Inferior parietal cortex (tissue), 1 donor: ENCODE measurements around the gene OR51E1.

Experiments
- DNase-seq: peaks from one replicate; pipeline ENCODE4 v3.0.0-alpha.2; 2016; ENCODE audit errors: extremely low spot score

OR51E1 gene

DNA sequence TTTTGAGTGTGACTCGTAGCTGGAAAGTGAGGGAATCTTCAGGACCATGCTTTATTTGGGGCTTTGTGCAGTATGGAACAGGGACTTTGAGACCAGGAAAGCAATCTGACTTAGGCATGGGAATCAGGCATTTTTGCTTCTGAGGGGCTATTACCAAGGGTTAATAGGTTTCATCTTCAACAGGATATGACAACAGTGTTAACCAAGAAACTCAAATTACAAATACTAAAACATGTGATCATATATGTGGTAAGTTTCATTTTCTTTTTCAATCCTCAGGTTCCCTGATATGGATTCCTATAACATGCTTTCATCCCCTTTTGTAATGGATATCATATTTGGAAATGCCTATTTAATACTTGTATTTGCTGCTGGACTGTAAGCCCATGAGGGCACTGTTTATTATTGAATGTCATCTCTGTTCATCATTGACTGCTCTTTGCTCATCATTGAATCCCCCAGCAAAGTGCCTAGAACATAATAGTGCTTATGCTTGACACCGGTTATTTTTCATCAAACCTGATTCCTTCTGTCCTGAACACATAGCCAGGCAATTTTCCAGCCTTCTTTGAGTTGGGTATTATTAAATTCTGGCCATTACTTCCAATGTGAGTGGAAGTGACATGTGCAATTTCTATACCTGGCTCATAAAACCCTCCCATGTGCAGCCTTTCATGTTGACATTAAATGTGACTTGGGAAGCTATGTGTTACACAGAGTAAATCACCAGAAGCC lies 11.0 kb downstream of the OR51E1 start:
- no peak for DNase-seq

GRCh38 chr11:4658629-4659445 lies 15.1 kb downstream of the OR51E1 start:
- no peak for DNase-seq

DNA sequence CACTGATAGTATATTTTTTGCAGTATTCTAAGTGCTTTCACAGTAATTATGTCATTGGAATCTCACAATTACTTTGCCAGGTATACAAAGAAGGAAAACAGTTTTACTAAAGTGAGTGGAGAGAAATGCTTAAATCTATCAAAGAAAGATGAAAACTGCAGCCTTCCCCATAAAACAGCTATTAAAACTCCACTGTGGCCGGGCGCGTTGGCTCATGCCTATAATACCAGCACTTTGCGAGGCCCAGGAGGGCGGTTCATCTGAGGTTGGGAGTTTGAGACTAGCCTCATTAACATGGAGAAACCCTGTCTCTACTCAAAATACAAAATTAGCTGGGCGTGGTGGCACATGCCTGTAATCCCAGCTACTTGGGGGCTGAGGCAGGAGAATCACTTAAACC lies 19.1 kb downstream of the OR51E1 start:
- DNase-seq: no peak

GRCh38 chr11:4664183-4664582 lies 20.4 kb downstream of the OR51E1 start:
- DNase-seq: no peak

- no peak for DNase-seq
Measured at GRCh38 chr11:4664786-4665185, 21.0 kb downstream of the OR51E1 start.

DNA sequence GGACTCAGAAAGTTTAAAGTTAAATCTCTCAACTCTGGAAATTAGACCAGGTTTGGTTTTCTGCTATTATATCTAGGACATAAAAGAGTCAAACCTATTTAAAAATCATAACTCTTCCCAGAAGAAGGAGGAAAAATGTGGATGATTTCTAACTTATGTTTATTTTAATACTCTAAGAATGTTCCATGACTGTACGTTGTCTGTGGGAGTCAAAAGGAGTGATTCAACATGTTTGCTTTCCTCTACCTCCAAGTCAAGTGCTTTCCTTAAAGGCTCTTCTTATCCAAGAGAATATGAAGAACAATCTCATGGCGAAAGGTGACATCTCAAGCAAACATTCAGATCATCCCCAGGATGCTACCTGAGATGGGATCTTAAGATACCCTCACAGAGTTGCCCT lies 21.6 kb downstream of the OR51E1 start:
- DNase-seq: no peak

DNA sequence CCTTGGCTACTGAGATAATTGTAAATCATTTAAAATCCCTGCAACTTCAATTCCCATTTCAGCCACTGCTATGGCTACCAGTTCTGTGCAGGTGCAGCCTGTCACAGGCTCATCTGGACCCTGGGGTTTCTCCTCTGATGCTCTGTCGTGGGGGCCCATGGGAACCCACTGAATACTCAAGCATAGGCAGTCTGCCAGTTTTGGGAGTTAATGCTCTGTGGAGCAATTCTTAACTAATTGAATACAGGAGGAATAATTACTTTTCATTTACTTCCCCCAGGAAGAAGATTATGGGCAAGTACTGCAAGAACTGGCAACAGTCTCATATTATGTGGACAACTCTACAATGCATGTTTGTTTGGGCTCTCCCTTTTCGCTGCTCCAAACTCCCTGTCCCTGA lies 28.0 kb downstream of the OR51E1 start:
- DNase-seq: no peak

DNA sequence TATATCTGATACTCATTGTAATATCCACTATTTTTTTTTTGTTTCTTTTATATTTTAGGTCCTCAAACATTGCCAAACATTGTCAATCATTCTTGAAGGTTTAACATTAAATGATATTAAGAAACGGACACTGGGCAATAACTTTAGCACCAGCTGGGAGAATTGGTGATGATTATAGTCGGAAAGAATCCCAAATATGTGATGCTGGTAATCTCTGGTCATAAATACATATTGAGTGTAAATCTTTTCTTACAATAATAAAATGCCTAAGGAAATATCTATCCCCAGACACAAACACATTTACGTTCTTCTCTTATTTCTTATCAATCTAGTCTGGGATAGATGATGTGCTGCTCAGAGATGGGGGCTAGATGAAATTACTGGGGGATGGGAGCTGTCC lies 28.7 kb downstream of the OR51E1 start:
- DNase-seq: no peak

GRCh38 chr11:4673781-4674180 lies 30.0 kb downstream of the OR51E1 start:
- no peak for DNase-seq

- no peak for DNase-seq
Measured at GRCh38 chr11:4677948-4678347, 34.2 kb downstream of the OR51E1 start.

DNA sequence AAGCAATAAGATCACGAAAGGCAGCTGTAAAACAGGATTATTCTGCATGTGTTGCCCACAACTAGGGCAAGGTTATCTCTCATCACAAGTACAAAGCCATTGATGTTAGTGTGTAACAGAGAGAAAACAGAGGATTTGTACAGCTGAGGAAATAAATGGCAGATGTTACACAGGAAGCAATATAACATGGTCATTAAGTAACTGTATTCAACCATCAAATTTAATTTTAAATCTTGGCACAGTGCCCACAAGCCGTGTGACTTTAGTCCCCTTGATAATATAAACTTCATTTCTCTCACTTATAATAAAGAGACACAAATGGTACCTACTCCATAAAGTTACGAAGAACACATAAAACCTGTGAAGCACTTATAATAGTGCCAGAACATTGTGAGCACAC lies 36.6 kb downstream of the OR51E1 start:
- DNase-seq: no peak

- DNase-seq: no peak
Measured at GRCh38 chr11:4682623-4683419, 39.0 kb downstream of the OR51E1 start.

DNA sequence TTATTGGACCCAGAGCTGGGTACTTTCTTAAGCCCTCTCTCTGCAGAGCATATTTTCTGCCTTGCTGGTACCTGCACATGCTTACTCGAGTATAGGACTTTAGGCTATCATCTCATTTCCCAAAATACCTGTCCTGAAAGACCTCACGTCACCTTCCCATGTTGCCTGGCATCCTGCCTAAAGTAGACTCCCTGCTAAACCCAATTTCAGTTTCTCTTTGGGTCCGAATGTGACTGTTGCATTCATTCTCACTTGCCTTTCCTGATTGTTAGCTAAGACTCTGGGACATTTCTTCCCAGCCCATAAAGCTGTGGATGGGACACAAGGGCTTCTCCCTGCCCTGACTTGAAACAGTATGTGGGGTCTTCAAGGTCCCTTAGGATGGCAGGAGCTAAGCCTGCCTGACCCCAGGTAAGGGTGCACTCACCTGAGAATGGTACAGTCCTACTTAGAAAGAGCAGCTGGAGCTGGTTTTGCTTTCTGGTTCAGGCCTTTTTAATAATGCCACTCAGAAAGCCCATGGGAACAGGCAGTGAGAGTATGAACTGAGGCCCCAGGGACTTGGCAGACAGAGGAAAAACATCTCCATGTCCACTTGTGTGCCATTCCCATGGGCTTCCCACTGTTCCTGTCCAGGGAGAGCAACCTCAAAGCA lies 41.0 kb downstream of the OR51E1 start:
- no peak for DNase-seq

DNA sequence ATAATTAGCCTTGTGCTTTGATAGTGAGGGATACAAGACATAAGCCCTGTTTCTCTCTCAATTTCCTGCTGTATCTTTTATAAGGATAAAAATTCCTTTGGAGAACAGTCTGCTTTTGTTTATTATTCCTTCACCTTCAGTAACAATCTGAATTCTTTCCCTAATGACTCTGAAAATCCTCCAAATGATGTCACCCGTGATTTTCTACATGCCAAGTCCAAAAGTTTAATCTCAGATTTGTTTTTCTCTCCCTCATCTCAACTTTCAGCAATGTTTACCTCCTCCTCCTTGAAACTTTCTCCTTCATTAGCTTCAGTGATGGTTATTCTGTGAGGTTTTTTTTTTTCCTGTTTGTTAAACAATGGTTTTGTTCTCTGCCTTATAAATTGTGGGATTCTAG lies 51.7 kb downstream of the OR51E1 start:
- DNase-seq: no peak

DNA sequence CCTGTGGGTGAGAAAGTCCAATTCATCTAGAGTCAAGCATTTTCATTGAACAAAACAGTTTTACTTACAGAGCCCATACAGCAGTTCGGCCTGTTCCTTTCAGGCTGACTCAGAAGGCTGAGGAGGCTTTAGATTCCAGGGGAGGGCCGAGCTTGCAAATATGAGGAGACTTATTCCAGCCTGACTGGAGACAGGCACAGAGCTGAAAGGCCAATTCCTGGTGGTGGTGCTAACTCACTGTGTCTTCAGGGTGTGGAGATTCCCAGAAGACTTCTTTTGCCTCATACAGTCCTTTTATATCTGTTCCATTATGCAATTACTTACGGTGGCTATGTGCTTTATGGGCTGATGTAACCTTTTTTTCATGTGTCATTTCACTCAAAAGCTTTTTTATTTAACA lies 53.8 kb downstream of the OR51E1 start, which contains the start of gene OR51E2:
TSS of gene OR51E2 (minus strand) at position 269 of the 400 bp plus-strand sequence. CDS start 15,142 bp downstream, outside the sequence.
- no peak for DNase-seq

DNA sequence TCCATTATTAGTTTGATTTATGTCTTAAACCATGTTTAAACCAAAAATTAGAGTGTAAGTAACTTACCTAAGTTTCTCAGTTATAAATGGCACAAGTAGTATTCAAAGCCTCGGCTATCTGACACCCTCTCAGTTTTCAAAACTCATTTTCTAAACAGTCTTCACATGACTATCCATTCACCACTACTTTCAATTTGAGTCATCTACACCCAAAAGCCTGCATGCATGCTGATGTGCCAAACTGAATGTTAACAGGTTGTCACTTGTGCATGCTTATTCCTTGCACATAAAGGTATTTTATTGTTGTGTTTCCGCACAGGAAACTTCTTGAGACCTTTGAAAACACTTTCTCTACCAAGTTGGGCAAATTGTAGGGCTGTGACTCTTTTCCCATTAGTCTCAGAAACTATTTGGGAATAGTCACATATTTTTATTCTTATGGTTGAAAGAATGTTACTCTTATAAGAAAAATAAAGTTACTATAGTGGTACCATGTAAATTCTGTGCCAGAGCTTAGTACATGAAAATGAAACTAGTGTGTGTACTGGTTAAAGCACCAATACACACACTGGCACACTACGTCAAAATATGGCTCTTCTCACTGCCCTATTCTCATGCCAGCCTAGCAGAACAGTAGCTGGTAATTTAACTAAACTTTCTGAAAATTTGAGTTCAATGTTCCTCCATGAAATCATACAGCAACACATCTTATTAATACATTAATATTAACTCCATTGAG lies 56.1 kb downstream of the OR51E1 start:
- no peak for DNase-seq

DNA sequence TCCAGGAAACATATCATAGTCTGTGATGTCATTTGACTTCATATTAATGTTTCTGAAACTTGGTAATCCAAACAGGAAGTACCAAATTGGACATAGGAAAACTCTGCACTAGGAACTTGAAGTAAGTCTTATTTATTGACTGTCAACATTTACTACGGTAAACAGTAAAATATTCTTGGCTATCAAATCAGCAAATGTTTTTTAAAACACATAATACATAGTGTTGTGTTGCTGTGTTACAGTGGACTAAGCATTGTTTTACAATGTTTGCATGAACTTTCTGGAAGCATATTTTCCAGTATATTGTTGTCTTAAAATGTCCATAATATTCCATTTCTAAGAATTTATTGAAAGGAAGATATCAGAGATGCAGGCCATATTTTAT lies 56.6 kb downstream of the OR51E1 start:
- no peak for DNase-seq

- no peak for DNase-seq
Measured at GRCh38 chr11:4704054-4704789, 60.4 kb downstream of the OR51E1 start, which contains the start of gene MMP26. MMP26 (plus strand) TSS chr11:4704784.

GRCh38 chr11:4704790-4705334 lies 61.1 kb downstream of the OR51E1 start:
- no peak for DNase-seq
